ENCODE results near the gene FGF22.

GRCh38 chr19:592101-592500 is 47.6 kb upstream of the FGF22 start:
- TF ChIP-seq POLR2AphosphoS5 (IDR thresholded peaks at IDR 0.05) = no peak
- TF ChIP-seq CTCF (IDR thresholded peaks at IDR 0.05) = no peak
- no peak for TF ChIP-seq POLR2A (IDR thresholded peaks at IDR 0.05)
- no peak for TF ChIP-seq EP300 (IDR thresholded peaks at IDR 0.05)
